DND-41 (cell line): Measurements from ENCODE around the gene SGSM2.

Source experiments
- ATAC-seq: fragments of 200-7000 bp; cut with Tn5 transposase; 3 replicates; pipeline ENCODE4 v1.9.1; 2021; ENCODE audit warnings: low read depth; ENCODE audit not compliant: insufficient read depth
- DNase-seq: peaks from one replicate; pipeline ENCODE4 v3.0.0-alpha.2; 2020
- H2AFZ ChIP-seq: 2 replicates; pipeline ENCODE4 v1.6.0; 2012; ENCODE audit warnings: low read depth, low read length
- H3K27ac ChIP-seq: 2 replicates; pipeline ENCODE4 v1.5.1; 2012; ENCODE audit warnings: low read length, inconsistent platforms
- H3K27me3 ChIP-seq: fragments of 200-600 bp; sonication (generic); 2 replicates; pipeline ENCODE4 v1.6.0; 2012; ENCODE audit warnings: low read length, mild to moderate bottlenecking, inconsistent platforms; ENCODE audit not compliant: insufficient read depth, poor library complexity
- H3K36me3 ChIP-seq: 2 replicates; pipeline ENCODE4 v1.5.1; 2012; ENCODE audit warnings: low read length, inconsistent platforms; ENCODE audit not compliant: insufficient read depth
- H3K4me1 ChIP-seq: 2 replicates; pipeline ENCODE4 v1.5.1; 2012; ENCODE audit warnings: mild to moderate bottlenecking, low read length; ENCODE audit not compliant: insufficient read depth
- H3K4me2 ChIP-seq: 2 replicates; pipeline ENCODE4 v1.6.0; 2012; ENCODE audit warnings: mild to moderate bottlenecking, moderate library complexity, low read length, inconsistent platforms; ENCODE audit not compliant: insufficient read depth
- H3K4me3 ChIP-seq, 2 experiments: fragments of 200-600 bp in 1 of 2; shearing (Covaris generic) in 1 of 2; 2 replicates each; pipeline ENCODE4 v1.5.1; 2012 to 2016; ENCODE audit warnings: inconsistent platforms in 2 of 2, low read length in 2 of 2, mild to moderate bottlenecking in 2 of 2, low read depth in 1 of 2, moderate library complexity in 1 of 2
- H3K79me2 ChIP-seq: 2 replicates; pipeline ENCODE4 v1.6.0; 2012; ENCODE audit warnings: low read length, inconsistent platforms; ENCODE audit not compliant: insufficient read depth
- H3K9ac ChIP-seq: 2 replicates; pipeline ENCODE4 v1.6.0; 2012; ENCODE audit warnings: low read depth, mild to moderate bottlenecking, inconsistent platforms, low read length, moderate library complexity
- H3K9me3 ChIP-seq: 2 replicates; pipeline ENCODE4 v1.5.1; 2012; ENCODE audit warnings: low read length, moderate library complexity, mild to moderate bottlenecking, inconsistent platforms; ENCODE audit not compliant: insufficient read depth, severe bottlenecking
- H4K20me1 ChIP-seq: 2 replicates; pipeline ENCODE4 v1.6.0; 2012; ENCODE audit warnings: low read length; ENCODE audit not compliant: insufficient read depth
- CTCF ChIP-seq: IDR thresholded peaks from 2 replicates; pipeline ENCODE4 v1.5.1; 2012; ENCODE audit warnings: borderline replicate concordance, low read length, moderate library complexity, mild to moderate bottlenecking; ENCODE audit not compliant: poor library complexity, severe bottlenecking; ENCODE audit errors: extremely low read depth
- EZH2 ChIP-seq: IDR thresholded peaks from 3 replicates; pipeline ENCODE4 v1.6.1; 2012; ENCODE audit warnings: borderline replicate concordance, low read depth, mild to moderate bottlenecking, moderate library complexity, low read length, inconsistent platforms; ENCODE audit not compliant: severe bottlenecking

Gene SGSM2

GRCh38 chr17:2416010-2416734 is 78.9 kb downstream of the SGSM2 start:
- peak; percentile 95 for ATAC-seq
- H3K79me2 ChIP-seq, result no peaks in the 10 kb centered on the region
- no peaks in the 10 kb centered on the region for H3K27me3 ChIP-seq
- peaks cover 3% of the 10 kb centered on the region; the same call in 1 of the 2 replicates for H3K4me1 ChIP-seq
- no peaks in the 10 kb centered on the region for H4K20me1 ChIP-seq
- H3K9me3 ChIP-seq, result no peaks in the 10 kb centered on the region
- peak; percentile 98 for TF ChIP-seq CTCF
- TF ChIP-seq EZH2, result no peak
- no peak overlapping the region for H3K4me3 ChIP-seq
- H3K27ac ChIP-seq, result no peak overlapping the region
- peaks cover 57% of the 10 kb centered on the region for H3K36me3 ChIP-seq
- H2AFZ ChIP-seq, result no peak overlapping the region
- H3K9ac ChIP-seq, result no peak overlapping the region
- 0 out of 2 replicates have a peak overlapping the region, but pooled peaks have one; percentile 12 for H3K4me2 ChIP-seq
- peak; percentile 85 for DNase-seq

GRCh38 chr17:2418572-2418971 is 81.3 kb downstream of the SGSM2 start:
- Histone ChIP-seq H2AFZ (no peak overlapping the region), H3K79me2 (no peaks in the 10 kb centered on the region), H3K9ac (no peak overlapping the region), H3K9me3 (no peaks in the 10 kb centered on the region), H3K36me3 (peaks cover 68% of the 10 kb centered on the region), H3K27me3 (no peaks in the 10 kb centered on the region), H3K27ac (no peak overlapping the region), H3K4me1 (peaks cover 3% of the 10 kb centered on the region; the same call in 1 of the 2 replicates), H3K4me3 (no peak overlapping the region), H3K4me2 (no peak overlapping the region), H4K20me1 (no peaks in the 10 kb centered on the region)
- DNase-seq (no peak), ATAC-seq (no peak)
- no peak for TF ChIP-seq EZH2
- TF ChIP-seq CTCF, result no peak

GRCh38 chr17:2419486-2419885 is 82.2 kb downstream of the SGSM2 start:
- TF ChIP-seq EZH2 (no peak), CTCF (no peak)
- Histone ChIP-seq H3K79me2 (no peaks in the 10 kb centered on the region), H2AFZ (no peak overlapping the region), H4K20me1 (no peaks in the 10 kb centered on the region), H3K4me3 (no peak overlapping the region), H3K9me3 (no peaks in the 10 kb centered on the region), H3K36me3 (peaks cover 58% of the 10 kb centered on the region), H3K4me2 (no peak overlapping the region), H3K27ac (no peak overlapping the region), H3K9ac (no peak overlapping the region), H3K4me1 (peaks cover 3% of the 10 kb centered on the region; the same call in 1 of the 2 replicates), H3K27me3 (no peaks in the 10 kb centered on the region)
- no peak for DNase-seq
- no peak for ATAC-seq
